Loucy (cell line): ENCODE measurements around the gene BRS3.

Experiments
- CTCF ChIP-seq: fragments of 200-600 bp; sonication (generic); conservative IDR thresholded peaks from 2 replicates; pipeline ENCODE4 v1.5.1; 2014; ENCODE audit warnings: mild to moderate bottlenecking, antibody characterized with exemption, low read length
- EZH2phosphoT487 ChIP-seq: fragments of 200-600 bp; IDR thresholded peaks from 2 replicates; pipeline ENCODE4 v1.6.1; 2018; ENCODE audit warnings: antibody characterized with exemption, mild to moderate bottlenecking, moderate library complexity, borderline replicate concordance

DNA sequence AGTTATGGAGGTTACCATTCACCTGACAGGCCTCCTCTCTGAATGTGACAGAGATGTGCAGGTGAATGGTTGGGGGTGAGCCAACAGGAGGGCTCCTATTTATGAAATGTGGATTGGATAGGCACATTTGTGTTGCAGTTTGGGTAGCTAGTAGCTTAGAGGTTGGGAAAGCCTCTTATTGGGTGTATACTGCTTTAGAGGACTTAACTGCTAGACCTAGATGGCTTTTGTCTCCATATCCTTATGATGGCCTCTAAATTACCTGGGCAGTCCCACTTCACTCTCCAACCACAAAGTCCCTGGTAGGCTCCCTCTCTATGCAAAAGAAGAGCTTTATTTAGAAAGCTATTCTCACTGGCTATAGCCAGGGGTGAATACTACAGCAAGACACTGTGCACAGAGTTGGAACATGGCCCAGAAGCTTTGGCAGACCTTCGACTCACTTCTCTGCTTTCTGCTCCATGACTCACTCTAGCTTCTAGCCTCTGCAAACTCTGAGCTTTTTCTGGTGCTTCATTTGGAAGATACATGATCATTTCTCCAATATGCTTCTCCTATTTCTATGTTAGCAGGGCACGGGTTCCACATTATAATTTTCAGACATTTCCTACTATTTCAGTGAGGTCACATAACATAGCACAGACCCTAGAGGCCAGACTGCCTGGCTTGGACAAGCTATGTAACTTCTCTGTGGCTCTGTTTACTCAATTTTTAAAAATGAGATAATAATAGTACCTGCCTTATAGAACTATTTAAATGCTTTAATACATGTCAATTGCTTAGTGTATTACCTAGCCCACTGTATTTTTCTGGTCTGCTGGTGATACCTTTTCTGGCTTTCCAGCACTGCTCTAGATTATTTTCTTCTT lies 38.2 kb downstream of the BRS3 start:
- TF ChIP-seq CTCF = no peak
- no peak for TF ChIP-seq EZH2phosphoT487
